IMR-90 (cell line): Measurements from ENCODE around the gene DDOST.

ENCODE experiments used
- CEBPB ChIP-seq: IDR thresholded peaks from 2 replicates; pipeline ENCODE4 v1.6.1; 2012; ENCODE audit warnings: low read depth, low read length, improper control_type of control experiment
- MAFK ChIP-seq: IDR thresholded peaks from 2 replicates; pipeline ENCODE4 v1.6.1; 2012; ENCODE audit warnings: low read depth, low read length, improper control_type of control experiment
- POLR2A ChIP-seq: IDR thresholded peaks from 2 replicates; pipeline ENCODE4 v1.6.1; 2012; ENCODE audit warnings: mild to moderate bottlenecking, low read depth, low read length
- RAD21 ChIP-seq: IDR thresholded peaks from 2 replicates; pipeline ENCODE4 v1.6.1; 2012; ENCODE audit warnings: low read length, improper control_type of control experiment
- RCOR1 ChIP-seq: IDR thresholded peaks from 2 replicates; pipeline ENCODE4 v1.6.1; 2012; ENCODE audit warnings: mild to moderate bottlenecking, low read length, improper control_type of control experiment; ENCODE audit not compliant: insufficient replicate concordance
- TF ChIP-seq, protein P1 (sequence below): conservative IDR thresholded peaks from 2 replicates; pipeline ENCODE4 v1.5.1; 2012; ENCODE audit warnings: mild to moderate bottlenecking, low read depth, low read length, improper control_type of control experiment
- TF ChIP-seq, protein P2 (sequence below): fragments of 150-350 bp; IDR thresholded peaks from 2 replicates; pipeline ENCODE4 v1.6.1; 2016; ENCODE audit warnings: low read depth, mild to moderate bottlenecking, low read length, moderate library complexity, borderline replicate concordance

- TF ChIP-seq RAD21 (no peak), POLR2A (no peak), MAFK (no peak), CEBPB (no peak), RCOR1 (no peak)
- TF ChIP-seq, protein P1, sequence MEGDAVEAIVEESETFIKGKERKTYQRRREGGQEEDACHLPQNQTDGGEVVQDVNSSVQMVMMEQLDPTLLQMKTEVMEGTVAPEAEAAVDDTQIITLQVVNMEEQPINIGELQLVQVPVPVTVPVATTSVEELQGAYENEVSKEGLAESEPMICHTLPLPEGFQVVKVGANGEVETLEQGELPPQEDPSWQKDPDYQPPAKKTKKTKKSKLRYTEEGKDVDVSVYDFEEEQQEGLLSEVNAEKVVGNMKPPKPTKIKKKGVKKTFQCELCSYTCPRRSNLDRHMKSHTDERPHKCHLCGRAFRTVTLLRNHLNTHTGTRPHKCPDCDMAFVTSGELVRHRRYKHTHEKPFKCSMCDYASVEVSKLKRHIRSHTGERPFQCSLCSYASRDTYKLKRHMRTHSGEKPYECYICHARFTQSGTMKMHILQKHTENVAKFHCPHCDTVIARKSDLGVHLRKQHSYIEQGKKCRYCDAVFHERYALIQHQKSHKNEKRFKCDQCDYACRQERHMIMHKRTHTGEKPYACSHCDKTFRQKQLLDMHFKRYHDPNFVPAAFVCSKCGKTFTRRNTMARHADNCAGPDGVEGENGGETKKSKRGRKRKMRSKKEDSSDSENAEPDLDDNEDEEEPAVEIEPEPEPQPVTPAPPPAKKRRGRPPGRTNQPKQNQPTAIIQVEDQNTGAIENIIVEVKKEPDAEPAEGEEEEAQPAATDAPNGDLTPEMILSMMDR: no peak
- TF ChIP-seq, protein P2, sequence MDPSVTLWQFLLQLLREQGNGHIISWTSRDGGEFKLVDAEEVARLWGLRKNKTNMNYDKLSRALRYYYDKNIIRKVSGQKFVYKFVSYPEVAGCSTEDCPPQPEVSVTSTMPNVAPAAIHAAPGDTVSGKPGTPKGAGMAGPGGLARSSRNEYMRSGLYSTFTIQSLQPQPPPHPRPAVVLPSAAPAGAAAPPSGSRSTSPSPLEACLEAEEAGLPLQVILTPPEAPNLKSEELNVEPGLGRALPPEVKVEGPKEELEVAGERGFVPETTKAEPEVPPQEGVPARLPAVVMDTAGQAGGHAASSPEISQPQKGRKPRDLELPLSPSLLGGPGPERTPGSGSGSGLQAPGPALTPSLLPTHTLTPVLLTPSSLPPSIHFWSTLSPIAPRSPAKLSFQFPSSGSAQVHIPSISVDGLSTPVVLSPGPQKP: no peak
Observed at GRCh38 chr1:20691872-20692271, 30.7 kb upstream of the DDOST start.
